Middle frontal gyrus (tissue), 1 donor: ENCODE measurements around the gene PPM1G.

Experiments used
- DNase-seq: peaks from one replicate; pipeline ENCODE4 v3.0.0-alpha.2; 2015; ENCODE audit warnings: low spot score; ENCODE audit errors: extremely low spot score

PPM1G gene

DNA sequence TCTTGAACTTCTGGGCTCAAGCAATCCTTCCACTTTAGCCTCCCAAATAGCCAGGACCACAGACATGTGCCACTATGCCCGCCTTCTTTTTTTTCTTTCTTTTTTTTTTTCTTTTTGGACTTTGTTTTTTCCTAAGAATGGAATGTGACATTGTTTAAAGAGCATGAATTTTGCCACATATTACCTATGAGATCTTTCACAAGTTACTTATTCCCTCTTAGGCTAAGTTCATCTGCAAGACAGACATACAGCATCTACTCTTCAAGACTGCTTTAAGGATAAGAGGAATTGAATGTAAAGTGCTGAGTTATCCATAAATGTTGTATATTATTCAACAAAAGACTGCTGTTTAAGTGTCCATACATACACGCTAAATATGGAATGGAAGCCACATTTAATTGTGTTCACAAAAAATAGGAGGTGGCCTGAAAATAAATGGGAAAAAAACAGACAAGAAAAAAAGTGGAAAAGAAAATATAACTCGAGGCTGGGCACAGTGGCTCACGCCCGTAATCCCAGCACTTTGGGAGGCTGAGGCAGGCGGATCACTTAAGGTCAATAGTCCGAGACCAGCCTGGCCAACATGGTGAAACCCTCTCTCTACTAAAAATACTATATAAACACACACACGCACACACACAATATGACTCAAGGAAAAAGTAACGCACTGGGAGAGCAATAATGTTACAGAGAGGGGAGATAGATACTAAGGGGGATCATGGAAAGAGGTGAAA, 3.2 kb upstream of the PPM1G start:
- no peak for DNase-seq

DNA sequence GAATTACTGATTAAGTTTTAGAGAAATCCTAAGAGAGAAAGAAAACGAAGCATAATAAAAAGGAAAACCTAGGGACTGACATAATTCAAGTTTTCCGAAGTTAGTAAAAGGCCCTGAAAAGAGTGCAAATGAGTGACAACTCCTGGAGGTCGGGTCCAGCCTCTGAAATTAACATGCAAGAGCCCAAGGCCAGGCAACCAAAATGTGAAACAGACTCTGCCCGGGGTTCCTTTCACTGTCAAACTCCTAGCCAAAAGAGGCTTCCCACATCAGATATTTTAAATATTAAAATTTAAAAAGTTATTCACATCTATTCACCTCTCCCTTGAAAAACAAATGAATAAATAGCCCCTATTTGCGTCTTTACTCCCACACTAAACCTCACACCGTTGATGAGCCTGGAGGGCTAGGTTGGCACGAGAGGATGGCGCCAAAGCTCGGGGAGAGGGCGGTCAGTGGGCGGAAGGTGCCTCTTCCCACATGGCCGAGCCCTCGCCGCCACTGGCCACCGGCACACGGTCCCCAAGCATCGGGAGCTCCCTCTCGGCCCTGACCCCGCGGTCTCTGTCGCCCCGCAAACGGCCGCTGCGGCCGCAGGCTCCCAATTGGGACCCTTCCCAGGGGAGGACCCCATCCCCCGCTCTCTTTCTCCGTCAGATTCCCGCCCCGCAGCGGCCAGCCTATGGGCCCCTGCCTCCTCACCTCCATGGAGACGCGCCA, 630 bp downstream of the PPM1G start:
- DNase-seq: no peak

DNA sequence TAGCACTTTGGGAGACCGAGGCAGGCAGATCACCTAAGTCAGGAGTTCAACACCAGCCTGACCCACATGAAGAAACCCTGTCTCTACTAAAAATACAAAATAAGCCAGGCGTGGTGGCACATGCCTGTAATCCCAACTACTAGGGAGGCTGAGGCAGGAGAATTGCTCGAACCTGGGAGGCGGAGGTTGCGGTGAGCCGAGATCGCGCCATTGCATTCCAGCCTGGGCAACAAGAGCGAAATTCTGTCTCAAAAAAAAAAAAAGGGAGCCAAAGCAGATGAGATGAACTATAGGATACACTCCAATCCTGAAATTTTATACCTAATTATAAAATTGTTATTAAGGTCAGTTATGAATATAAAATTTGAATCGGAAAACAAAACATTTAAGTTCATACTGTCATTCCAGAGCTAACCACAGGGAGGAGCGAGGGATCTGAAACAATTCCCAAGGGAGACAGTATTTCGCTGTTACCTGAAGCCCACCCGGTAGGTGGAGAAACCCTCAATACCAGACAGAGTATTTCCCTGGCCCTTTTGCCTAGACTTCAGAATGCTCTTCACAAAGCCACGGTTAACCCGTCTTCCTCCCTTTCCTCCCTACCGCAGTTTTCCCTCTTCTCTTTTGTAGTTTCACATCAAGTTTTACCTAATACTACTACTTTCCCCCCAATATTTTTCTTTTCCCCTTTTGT, 1.4 kb downstream of the PPM1G start:
- no peak for DNase-seq

- no peak for DNase-seq
These were observed 8.8 kb downstream of the PPM1G start for GRCh38 chr2:27400348-27401135.

GRCh38 chr2:27398962-27399361, 10.4 kb downstream of the PPM1G start:
- DNase-seq: no peak

DNA sequence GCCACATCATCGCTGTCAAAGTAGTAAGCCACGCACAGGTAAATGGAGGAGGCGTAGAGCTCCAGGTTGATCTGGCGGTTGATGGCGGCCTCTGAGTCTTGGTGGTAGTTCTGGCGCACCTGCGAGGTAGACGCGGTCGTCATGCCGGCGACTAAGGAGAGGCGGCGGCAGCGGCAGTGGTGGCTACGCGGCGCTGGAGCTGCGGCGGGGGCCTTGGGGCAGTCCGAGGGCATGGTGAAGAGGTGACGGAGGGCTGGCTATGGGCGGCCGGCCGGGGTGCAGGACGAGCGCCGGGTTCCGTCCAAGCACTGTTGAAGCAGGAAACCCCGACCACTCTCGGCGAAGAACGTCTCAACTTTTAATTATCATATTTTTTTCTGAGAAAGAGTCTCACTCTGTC, 16.2 kb downstream of the PPM1G start:
- DNase-seq: no peak

DNA sequence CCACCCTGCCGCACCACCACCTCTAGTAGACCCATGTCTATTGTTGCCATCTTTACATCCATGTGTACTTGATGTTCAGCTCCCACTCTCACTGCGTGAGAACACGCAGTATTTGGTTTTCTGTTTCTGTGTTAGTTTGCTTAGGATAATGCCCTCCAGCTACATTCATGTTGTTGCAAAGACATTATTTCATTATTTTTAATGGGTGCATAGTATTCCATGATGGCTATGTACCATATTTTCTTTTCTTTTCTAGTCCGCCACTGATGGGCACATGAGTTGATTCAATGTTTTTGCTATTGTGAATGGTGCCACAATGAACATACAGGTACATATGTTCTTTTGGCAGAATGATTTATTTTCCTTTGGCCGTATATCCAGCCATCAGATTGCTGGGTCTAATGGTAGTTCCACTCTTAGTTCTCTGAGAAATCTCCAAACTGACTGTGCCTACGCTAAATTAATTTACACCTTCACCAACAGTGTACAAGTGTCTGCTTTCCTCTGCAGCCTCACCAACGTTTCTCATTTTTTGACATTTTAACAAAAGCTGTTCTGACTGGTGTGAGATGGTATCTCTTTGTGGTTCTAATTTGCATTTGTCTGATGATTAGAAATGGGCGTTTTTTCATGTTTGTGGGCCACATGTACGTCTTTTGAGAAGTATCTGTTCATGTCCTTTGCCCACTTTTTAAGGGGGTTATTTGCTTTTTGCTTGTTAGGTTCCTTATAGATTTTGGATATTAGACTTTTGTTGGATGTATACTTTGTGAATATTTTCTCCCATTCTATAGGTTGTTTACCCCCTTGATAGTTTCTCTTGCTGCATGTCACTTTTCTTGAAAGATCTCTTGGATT, 18.3 kb downstream of the PPM1G start:
- no peak for DNase-seq

DNA sequence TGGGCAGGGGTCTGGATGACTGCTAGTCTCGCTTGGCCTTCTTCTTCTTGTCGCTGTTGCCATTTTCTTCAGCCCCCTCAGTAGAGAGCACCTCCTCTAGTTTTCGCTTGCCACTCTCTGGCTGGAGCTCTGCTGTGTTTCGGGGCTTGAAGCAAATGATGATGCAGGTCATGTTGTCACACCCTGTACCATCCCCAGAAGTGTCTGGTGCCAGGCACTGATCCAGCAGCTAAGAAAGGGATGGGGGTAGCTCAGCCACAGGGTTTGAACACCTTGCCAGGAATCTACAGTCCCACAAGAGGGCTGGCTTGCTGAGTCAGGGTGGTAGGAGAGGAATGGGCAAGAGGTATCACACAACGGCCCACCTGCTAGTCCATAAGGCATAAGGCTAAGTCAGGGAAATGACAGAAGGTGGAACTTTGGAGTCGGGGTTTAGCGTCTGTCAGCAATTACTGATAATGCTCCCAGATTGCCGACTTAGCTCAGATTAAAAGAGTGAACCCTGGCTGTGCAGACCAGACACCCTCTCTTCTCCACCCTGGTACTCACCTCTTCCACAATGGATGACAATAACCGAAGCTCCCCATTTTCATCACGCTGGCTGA, 27.7 kb downstream of the PPM1G start:
- DNase-seq: no peak

DNA sequence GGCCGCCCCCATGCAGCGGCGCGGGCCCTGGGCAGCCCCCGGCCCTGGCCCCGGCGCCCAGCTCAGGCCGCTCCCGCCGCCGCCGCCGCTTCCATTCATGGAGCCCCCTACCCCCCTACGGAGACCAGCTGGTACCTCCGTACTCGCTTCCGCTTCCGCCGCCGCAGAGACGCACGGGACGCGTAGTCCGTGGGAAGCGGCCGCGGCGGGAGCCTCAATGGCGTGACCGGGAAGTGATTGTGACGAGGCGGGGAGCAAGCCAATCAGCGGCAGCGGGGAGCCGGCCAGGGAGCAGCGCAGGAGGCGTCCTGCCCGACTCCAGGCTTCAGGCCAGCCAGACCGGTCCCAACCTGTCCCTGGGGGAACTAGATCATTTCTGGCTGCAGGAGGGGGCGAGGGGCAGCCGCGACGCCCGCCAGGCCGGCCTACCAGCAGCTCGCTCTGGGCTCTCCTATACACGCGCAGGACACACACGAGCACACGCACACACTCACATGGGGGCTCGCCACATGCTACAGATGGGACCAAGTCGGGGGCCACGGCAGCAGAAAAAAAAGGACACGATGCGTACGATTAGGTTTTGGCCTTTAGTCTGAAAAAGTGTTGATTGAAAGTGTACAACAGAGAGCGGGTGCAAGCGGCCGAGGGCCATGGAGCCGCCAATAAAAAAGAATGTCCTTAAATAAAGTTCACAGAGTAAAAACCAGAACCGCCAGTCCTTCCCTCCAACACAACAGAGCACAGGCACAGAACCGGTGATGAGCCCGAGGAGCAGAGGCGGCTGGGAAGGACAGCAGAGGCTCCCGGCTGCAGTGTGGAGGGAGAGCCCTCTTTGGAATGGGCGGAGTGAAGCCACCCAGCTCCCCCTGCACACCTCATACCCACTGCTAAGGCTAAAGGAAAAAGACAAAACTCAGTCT, 28.5 kb downstream of the PPM1G start, which contains the start of gene ZNF513:
ZNF513 (minus strand) TSS at position 109 of the 920 bp plus-strand sequence. CDS start 208 bp downstream, outside the sequence.
- DNase-seq: peak; percentile 97

DNA sequence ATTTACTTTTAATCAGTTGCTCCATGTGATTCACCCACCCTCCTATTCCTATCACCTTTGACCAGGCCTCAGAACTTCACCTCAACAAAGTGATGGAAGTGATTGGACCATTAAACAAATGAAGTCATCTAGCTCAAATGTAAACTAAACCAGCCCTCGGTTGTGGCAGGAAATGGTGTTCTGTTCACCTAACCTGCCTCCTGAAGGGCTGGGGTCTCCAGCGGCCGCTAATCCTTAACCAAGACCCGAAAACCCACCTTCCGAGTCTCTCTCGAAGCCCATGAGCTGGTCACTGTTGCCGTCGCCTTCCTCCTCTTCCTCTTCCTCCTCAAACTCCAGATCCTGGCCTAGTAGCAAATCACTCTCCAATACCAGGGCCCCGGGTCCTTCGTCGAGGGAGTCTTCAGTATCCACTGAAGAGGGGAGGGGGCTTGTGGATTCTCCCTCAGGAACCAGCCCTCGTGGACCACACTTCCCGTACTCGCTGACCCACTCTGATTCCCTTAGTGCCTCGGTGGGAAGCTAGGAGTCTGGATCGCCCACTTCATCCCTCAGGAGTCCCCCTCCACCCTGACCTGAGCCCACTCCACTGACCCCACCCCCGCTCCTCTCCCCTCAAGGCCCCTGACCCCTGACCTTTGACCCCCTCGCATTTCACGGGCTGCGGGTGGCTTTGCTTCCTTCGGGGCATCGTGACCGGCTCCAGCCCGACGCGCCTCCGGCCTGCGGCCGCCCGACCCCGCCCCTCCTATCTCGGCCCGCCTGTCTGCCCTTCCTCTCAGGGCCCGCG, 29.4 kb downstream of the PPM1G start:
- DNase-seq: peak; percentile 5

- no peak for DNase-seq
These were observed 30.0 kb downstream of the PPM1G start for GRCh38 chr2:27379383-27379835.

DNA sequence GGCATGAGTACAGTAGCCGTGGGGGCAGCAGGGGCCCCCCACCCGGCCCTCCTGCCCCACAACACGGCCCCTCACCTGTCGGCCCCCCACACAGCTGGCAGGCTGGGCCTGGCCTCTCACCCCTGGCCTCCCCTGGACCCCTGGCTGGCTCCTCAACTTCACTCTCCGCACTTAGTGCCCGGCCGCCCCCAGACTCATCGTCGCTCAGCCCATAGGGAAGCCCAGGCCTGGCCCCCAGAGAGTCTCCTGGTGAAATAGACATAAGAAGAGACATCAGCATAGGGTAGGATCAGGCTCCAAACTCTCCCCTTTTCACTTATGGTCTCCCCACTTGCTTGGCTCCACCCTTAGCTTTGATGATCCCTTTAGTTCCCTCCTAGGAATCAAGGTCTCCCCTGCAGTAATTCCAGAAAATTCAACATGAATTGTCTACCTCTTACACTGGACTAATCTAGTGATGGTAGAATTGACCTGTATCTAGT, 30.5 kb downstream of the PPM1G start:
- no peak for DNase-seq

DNA sequence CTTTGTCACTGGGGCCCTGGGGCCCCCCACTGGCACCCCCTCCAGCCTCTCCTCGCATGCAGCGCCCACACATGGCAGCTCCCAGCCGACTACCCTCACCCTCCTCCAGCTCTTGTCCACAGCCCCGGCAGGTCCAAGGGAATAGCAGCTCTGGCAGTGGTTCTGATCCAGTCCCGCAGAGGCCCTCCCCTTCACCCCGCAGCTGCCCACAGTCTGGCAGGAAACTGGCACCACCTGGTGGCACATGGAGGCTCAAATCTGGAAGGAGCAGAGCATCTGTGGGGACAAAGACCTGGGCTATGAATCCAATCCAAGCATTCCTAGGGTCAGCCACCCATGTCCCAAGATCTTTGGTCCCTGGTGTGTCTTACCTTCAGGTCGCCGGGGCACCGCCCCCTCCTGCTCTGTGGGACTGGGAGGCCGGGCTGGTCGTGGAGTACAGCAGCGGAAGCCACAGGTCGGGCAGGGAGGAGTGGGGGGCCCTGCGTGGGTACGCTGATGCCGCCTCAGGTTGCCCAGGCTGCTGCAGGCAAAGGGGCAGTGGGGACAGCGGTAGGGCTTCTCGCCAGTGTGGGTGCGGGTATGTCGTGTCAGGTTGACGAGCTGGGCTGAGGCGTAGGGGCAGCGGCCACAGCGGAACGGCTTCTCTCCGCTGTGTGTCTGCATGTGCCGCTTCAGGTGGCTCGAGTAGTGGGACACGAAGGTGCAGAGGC, 31.1 kb downstream of the PPM1G start:
- no peak for DNase-seq

- DNase-seq: no peak
These were observed 31.7 kb downstream of the PPM1G start for GRCh38 chr2:27377618-27378095.

GRCh38 chr2:27376866-27377617, 32.3 kb downstream of the PPM1G start:
- DNase-seq: no peak

- DNase-seq: no peak
These were observed 33.1 kb downstream of the PPM1G start for GRCh38 chr2:27376151-27376865.
